NAMALWA (cell line): ENCODE results near the gene PA2G4.
"Not testable (repeated sequence)": the region's sequence is repeated elsewhere in the genome, so short reads cannot be mapped to it uniquely, and the experiment has no call there.

Experiments
- DNase-seq: peaks from one replicate; pipeline ENCODE4 v3.0.0-alpha.2; 2015; ENCODE audit warnings: low spot score

PA2G4 gene

GRCh38 chr12:56153678-56154065, 49.3 kb downstream of the PA2G4 start:
- DNase-seq, result no peak

- DNase-seq, result peak; percentile 49
Observed at GRCh38 chr12:56154246-56154771, 50.0 kb downstream of the PA2G4 start.

- DNase-seq, result no peak
Observed at GRCh38 chr12:56154818-56155217, 50.5 kb downstream of the PA2G4 start.

GRCh38 chr12:56155256-56155845, 51.0 kb downstream of the PA2G4 start:
- no peak for DNase-seq

GRCh38 chr12:56156464-56157200, 52.3 kb downstream of the PA2G4 start:
- not testable (repeated sequence) for DNase-seq

- DNase-seq, result peak; percentile 87
Observed at GRCh38 chr12:56157201-56158028, 53.1 kb downstream of the PA2G4 start.

- peak; percentile 98 for DNase-seq
Observed at GRCh38 chr12:56158029-56158925, 53.9 kb downstream of the PA2G4 start, which contains the start of gene MYL6. MYL6 (plus strand) TSS chr12:56158359; CDS start chr12:56158402, 43 bp downstream.

GRCh38 chr12:56158926-56159461, 54.6 kb downstream of the PA2G4 start:
- DNase-seq, result peak; percentile 55

GRCh38 chr12:56159482-56160192, 55.3 kb downstream of the PA2G4 start:
- no peak for DNase-seq

- peak; percentile 38 for DNase-seq
Observed at GRCh38 chr12:56160193-56160763, 55.9 kb downstream of the PA2G4 start.

- no peak for DNase-seq
Observed at GRCh38 chr12:56160894-56161689, 56.7 kb downstream of the PA2G4 start.

GRCh38 chr12:56161690-56162351, 57.5 kb downstream of the PA2G4 start:
- DNase-seq, result no peak

GRCh38 chr12:56162468-56163290, 58.3 kb downstream of the PA2G4 start:
- no peak for DNase-seq
